ENCODE data around the gene CELA2B. TPM values are rescaled to one million over a fixed set of nuclear protein-coding genes. Genes with fewer than 3 reads are reported as not detected.

The CELA2B gene
- total RNA-seq, 2 experiments from 2014 or later, result not detected

DNA sequence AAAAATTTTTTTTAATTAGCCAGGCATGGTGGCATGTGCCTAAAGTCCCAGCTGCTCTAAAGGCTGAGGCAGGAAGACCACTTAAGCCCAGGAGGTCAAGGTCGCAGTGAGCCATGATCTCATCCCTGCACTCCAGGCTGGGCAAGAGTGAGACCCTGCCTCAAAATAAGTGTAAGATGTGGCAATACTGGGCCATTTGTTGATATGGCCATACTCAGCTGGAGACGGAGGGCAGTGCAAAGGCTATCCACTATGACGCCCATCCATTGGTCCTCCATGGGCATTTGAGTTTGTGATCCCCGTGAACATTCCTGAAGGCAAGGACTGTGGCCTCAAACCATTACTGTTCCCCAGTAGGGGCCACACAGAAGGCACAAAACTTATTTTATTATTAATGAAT is 46.6 kb downstream of the CELA2B start:
- Mint-ChIP-seq H3K4me1 (ENCODE audit: low read depth) (peaks cover 31% of the 10 kb centered on the region), H3K36me3 (ENCODE audit: low read depth) (peaks cover under 1% of the 10 kb centered on the region), H3K9me3 (no peaks in the 10 kb centered on the region), H3K27me3 (no peaks in the 10 kb centered on the region), H3K4me3 (peak overlapping the region; percentile 24), H3K27ac (no peak overlapping the region)
- CTCF ChIA-PET, result no interaction called here
- ATAC-seq, result no peak
- POLR2A ChIA-PET, result no interaction called here
- TF ChIP-seq, protein P1, sequence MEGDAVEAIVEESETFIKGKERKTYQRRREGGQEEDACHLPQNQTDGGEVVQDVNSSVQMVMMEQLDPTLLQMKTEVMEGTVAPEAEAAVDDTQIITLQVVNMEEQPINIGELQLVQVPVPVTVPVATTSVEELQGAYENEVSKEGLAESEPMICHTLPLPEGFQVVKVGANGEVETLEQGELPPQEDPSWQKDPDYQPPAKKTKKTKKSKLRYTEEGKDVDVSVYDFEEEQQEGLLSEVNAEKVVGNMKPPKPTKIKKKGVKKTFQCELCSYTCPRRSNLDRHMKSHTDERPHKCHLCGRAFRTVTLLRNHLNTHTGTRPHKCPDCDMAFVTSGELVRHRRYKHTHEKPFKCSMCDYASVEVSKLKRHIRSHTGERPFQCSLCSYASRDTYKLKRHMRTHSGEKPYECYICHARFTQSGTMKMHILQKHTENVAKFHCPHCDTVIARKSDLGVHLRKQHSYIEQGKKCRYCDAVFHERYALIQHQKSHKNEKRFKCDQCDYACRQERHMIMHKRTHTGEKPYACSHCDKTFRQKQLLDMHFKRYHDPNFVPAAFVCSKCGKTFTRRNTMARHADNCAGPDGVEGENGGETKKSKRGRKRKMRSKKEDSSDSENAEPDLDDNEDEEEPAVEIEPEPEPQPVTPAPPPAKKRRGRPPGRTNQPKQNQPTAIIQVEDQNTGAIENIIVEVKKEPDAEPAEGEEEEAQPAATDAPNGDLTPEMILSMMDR (IDR thresholded peaks at IDR 0.05), result no peak
- no peak for DNase-seq
- intact Hi-C loops (cut with micrococcal nuclease), result no loop called here

DNA sequence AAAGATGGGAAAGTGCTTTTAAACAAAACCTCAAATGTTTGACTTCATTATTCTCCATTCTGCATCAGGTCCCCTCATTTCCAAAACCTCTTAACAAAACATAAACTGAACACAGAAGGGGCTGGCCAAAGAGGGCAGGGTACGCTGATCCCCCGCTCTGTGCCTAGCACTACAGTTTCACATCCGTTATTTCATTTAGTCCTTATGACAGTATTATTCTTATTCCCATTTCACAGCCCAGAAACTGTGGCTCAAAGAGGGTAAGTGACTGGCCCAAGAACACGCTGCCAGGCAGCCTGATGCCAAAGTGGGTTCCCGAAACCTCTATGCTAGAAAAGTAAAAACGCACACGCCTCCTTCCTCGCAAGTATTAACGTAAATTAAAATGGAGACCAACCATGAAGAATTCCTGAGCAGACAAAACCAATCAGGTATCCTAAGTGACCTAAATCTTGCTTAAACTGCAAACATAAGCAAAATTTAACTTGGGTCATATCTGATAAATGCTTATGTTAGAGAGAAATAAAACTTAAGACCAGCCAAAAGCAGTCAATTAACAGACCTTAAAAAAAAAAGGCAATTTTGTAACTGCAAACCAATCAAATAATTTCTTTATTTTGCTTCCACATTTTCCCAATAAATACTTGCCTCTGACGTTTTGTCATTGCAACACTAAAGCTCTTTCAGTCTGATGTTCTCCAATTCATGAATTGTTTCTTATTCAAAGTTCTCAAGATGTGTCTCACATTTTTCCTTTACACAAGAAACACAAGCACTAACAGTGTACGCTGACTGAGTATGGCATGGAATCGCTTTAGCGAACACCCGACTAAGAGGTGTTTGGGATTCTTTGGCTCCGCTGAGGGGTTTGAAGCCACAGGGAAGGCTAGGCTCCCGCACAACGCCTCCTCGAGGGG is 47.5 kb downstream of the CELA2B start:
- Mint-ChIP-seq H3K27me3 (no peaks in the 10 kb centered on the region), H3K9me3 (no peaks in the 10 kb centered on the region)

GRCh38 chr1:15524021-15524282 is 48.0 kb downstream of the CELA2B start, which contains the start of gene CASP9:
Gene CASP9, minus strand, starts transcription at chr1:15524215. Its CDS starts 15 bp downstream, at chr1:15524200.
- intact Hi-C loops (cut with micrococcal nuclease), result no loop called here
- Mint-ChIP-seq H3K36me3 (ENCODE audit: low read depth) (no peaks in the 10 kb centered on the region), H3K4me3 (peak within 1 kb of the TSS; percentile 79), H3K27me3 (no peaks in the 10 kb centered on the region), H3K27ac (peak within 1 kb of the TSS; percentile 98), H3K9me3 (no peaks in the 10 kb centered on the region), H3K4me1 (ENCODE audit: low read depth) (peaks cover 44% of the 10 kb centered on the region)
- POLR2A ChIA-PET, result no interaction called here
- TF ChIP-seq, protein P1 (IDR thresholded peaks at IDR 0.05), result no peak
- CTCF ChIA-PET, result interaction anchor here (0.8 to 1.2 kb wide), 2 partner anchors 9 to 92 kb away, joined by 4 to 5 read pairs; no protein-coding TSS in a partner anchor
- ATAC-seq (no peak), DNase-seq (no peak)

More for the DNA sequence above, 47.5 kb downstream of the CELA2B start:
- Mint-ChIP-seq H3K4me1 (ENCODE audit: low read depth) (peaks cover 40% of the 10 kb centered on the region), H3K27ac (peak overlapping the region; percentile 98), H3K36me3 (ENCODE audit: low read depth) (no peaks in the 10 kb centered on the region), H3K4me3 (peak overlapping the region; percentile 79)
- TF ChIP-seq, protein P1 (IDR thresholded peaks at IDR 0.05), result no peak
- ATAC-seq (no peak), DNase-seq (no peak)
- intact Hi-C loops (cut with micrococcal nuclease), result no loop called here
- POLR2A ChIA-PET, result no interaction called here
- CTCF ChIA-PET, result interaction anchor here (0.8 to 1.2 kb wide), 2 partner anchors 8 to 91 kb away, joined by 4 to 5 read pairs; no protein-coding TSS in a partner anchor

GRCh38 chr1:15524283-15525049 is 48.6 kb downstream of the CELA2B start:
- peak; percentile 77 for ATAC-seq
- DNase-seq, result peak; percentile 100
- Mint-ChIP-seq H3K4me1 (ENCODE audit: low read depth) (peaks cover 45% of the 10 kb centered on the region), H3K27ac (peak overlapping the region; percentile 98), H3K9me3 (no peaks in the 10 kb centered on the region), H3K4me3 (peak overlapping the region; percentile 79), H3K27me3 (no peaks in the 10 kb centered on the region), H3K36me3 (ENCODE audit: low read depth) (no peaks in the 10 kb centered on the region)
- POLR2A ChIA-PET, result no interaction called here
- TF ChIP-seq, protein P1 (IDR thresholded peaks at IDR 0.05), result no peak
- CTCF ChIA-PET, result interaction anchor here (0.8 to 1.2 kb wide), 2 partner anchors 9 to 92 kb away, joined by 4 to 5 read pairs; no protein-coding TSS in a partner anchor
- intact Hi-C loops (cut with micrococcal nuclease), result loop anchor here (5.0 kb wide), 1 partner anchor 93 kb away; the partner anchor contains the start of gene DDI2
